Tongue (tissue), 2 donors: ENCODE measurements around the gene CCR4. TPM values are rescaled to one million over a fixed set of nuclear protein-coding genes. Genes with fewer than 3 reads are reported as not detected.
"Not testable (repeated sequence)": the region's sequence is repeated elsewhere in the genome, so short reads cannot be mapped to it uniquely, and the experiment has no call there.

ENCODE experiments used
- DNase-seq: peaks from one replicate; pipeline ENCODE4 v3.0.0-alpha.2; 2015
- total RNA-seq: library from RNA; depleted of rRNA; stranded (reverse); fragments of >200 nt; gene quantifications from one replicate; pipeline ENCODE4 v1.2.3, GENCODE V29; 2014

The CCR4 gene
- total RNA-seq, 1 donor from 2014 or later: not detected

- no peak for DNase-seq
Measured at GRCh38 chr3:32983124-32983523, 31.7 kb downstream of the CCR4 start.

- not testable (repeated sequence) for DNase-seq
Measured at GRCh38 chr3:32984918-32985317, 33.5 kb downstream of the CCR4 start.

GRCh38 chr3:32989171-32989570 lies 37.7 kb downstream of the CCR4 start:
- no peak for DNase-seq

- no peak for DNase-seq
Measured at GRCh38 chr3:32990116-32990515, 38.7 kb downstream of the CCR4 start.

GRCh38 chr3:32991781-32992180 lies 40.3 kb downstream of the CCR4 start:
- DNase-seq: no peak

- DNase-seq: no peak
Measured at GRCh38 chr3:32992310-32992686, 40.9 kb downstream of the CCR4 start.

GRCh38 chr3:32994045-32994444 lies 42.6 kb downstream of the CCR4 start:
- DNase-seq: no peak

GRCh38 chr3:32995098-32995497 lies 43.7 kb downstream of the CCR4 start:
- no peak for DNase-seq

- DNase-seq: no peak
Measured at GRCh38 chr3:32996048-32996754, 44.8 kb downstream of the CCR4 start.

- no peak for DNase-seq
Measured at GRCh38 chr3:32996755-32997091, 45.3 kb downstream of the CCR4 start.

- DNase-seq: no peak
Measured at GRCh38 chr3:32998631-32999451, 47.4 kb downstream of the CCR4 start.

GRCh38 chr3:33000691-33001385 lies 49.4 kb downstream of the CCR4 start:
- DNase-seq: no peak

- no peak for DNase-seq
Measured at GRCh38 chr3:33001889-33002288, 50.4 kb downstream of the CCR4 start.

- DNase-seq: no peak
Measured at GRCh38 chr3:33003308-33003707, 51.9 kb downstream of the CCR4 start.

- no peak for DNase-seq
Measured at GRCh38 chr3:33004205-33004604, 52.8 kb downstream of the CCR4 start.

GRCh38 chr3:33004961-33005360 lies 53.5 kb downstream of the CCR4 start:
- DNase-seq: no peak

Other genes with a start within 250 kb of the CCR4 start
- 0.31 TPM for gene TRIM71, start 133.6 kb upstream of the CCR4 start, total RNA-seq
- gene GLB1, start 145.5 kb downstream of the CCR4 start, total RNA-seq: 26.2 TPM
- 4.0 TPM for gene TMPPE, start 145.5 kb downstream of the CCR4 start, total RNA-seq
- 124 TPM for gene CRTAP, start 162.4 kb downstream of the CCR4 start, total RNA-seq